PFSK-1 (cell line): ENCODE measurements around the gene MYH7.

Experiments
- FOXP2 ChIP-seq: optimal IDR thresholded peaks from 2 replicates; pipeline ENCODE3; 2011; ENCODE audit warnings: borderline replicate concordance, control low read depth, inconsistent platforms; ENCODE audit not compliant: insufficient read depth; ENCODE audit errors: extremely low read length, extremely low read depth
- POLR2AphosphoS5 ChIP-seq: IDR thresholded peaks from 2 replicates; pipeline ENCODE4 v1.6.1; 2012; ENCODE audit warnings: low read depth, mild to moderate bottlenecking, control low read depth, low read length, moderate library complexity
- SIN3A ChIP-seq: IDR thresholded peaks from 2 replicates; pipeline ENCODE4 v1.6.1; 2012; ENCODE audit warnings: mild to moderate bottlenecking, low read length, moderate library complexity, borderline replicate concordance; ENCODE audit not compliant: insufficient read depth
- TAF1 ChIP-seq: IDR thresholded peaks from 2 replicates; pipeline ENCODE4 v1.6.1; 2012; ENCODE audit warnings: low read length, control low read depth, borderline replicate concordance; ENCODE audit not compliant: insufficient read depth
- TF ChIP-seq, protein P1 (sequence below), 2 experiments: IDR thresholded peaks; 2 replicates each; pipeline versions ENCODE4 v1.6.1 to v1.8.0; 2011 to 2012; ENCODE audit warnings: low read depth in 2 of 2, low read length in 2 of 2, control low read depth in 1 of 2, inconsistent platforms in 1 of 2, mild to moderate bottlenecking in 1 of 2, moderate library complexity in 1 of 2; ENCODE audit not compliant: insufficient read depth in 1 of 2

MYH7 gene

DNA sequence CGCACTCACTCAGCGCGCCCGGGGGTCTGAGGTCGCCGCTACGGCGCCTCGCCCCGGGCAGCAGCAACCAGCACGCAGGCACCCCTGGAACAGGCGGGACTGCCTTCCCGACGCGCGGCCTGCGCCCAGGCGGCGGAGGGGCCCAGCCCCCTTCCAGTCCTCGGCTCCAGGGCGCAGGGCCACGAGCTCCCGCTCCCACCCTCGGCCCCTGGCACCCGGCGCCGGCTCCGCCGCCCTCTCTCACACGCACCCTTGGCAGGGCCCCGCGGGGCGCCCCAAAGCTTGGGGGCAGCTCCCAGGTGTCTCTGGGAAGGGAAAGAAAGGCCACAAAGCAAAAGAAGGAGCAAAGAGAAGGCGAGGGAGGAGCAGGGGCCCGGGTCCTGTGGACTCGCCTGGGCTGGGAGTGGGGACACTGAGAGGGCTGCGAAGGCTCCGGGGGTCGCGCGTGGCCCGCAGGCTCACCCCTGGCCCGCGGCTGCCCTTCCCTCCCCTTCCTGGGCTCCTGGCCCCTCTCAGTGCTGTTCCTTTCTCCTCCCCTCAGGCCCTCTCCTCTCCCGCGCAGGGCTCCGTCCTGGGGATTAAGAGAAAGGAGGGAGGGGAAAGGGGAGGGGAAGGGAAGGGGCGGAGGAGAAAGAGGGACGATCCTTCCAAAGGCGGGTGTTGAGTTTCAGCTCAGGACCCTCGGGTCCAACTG, 69.6 kb downstream of the MYH7 start:
- TF ChIP-seq TAF1 (no peak), SIN3A (no peak), FOXP2 (no peak), POLR2AphosphoS5 (no peak)
- TF ChIP-seq, protein P1, sequence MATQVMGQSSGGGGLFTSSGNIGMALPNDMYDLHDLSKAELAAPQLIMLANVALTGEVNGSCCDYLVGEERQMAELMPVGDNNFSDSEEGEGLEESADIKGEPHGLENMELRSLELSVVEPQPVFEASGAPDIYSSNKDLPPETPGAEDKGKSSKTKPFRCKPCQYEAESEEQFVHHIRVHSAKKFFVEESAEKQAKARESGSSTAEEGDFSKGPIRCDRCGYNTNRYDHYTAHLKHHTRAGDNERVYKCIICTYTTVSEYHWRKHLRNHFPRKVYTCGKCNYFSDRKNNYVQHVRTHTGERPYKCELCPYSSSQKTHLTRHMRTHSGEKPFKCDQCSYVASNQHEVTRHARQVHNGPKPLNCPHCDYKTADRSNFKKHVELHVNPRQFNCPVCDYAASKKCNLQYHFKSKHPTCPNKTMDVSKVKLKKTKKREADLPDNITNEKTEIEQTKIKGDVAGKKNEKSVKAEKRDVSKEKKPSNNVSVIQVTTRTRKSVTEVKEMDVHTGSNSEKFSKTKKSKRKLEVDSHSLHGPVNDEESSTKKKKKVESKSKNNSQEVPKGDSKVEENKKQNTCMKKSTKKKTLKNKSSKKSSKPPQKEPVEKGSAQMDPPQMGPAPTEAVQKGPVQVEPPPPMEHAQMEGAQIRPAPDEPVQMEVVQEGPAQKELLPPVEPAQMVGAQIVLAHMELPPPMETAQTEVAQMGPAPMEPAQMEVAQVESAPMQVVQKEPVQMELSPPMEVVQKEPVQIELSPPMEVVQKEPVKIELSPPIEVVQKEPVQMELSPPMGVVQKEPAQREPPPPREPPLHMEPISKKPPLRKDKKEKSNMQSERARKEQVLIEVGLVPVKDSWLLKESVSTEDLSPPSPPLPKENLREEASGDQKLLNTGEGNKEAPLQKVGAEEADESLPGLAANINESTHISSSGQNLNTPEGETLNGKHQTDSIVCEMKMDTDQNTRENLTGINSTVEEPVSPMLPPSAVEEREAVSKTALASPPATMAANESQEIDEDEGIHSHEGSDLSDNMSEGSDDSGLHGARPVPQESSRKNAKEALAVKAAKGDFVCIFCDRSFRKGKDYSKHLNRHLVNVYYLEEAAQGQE (IDR thresholded peaks at IDR 0.05; ENCODE audit: insufficient read depth in 1 of 2, low read depth in 2 of 2, low read length in 2 of 2), result no peak

DNA sequence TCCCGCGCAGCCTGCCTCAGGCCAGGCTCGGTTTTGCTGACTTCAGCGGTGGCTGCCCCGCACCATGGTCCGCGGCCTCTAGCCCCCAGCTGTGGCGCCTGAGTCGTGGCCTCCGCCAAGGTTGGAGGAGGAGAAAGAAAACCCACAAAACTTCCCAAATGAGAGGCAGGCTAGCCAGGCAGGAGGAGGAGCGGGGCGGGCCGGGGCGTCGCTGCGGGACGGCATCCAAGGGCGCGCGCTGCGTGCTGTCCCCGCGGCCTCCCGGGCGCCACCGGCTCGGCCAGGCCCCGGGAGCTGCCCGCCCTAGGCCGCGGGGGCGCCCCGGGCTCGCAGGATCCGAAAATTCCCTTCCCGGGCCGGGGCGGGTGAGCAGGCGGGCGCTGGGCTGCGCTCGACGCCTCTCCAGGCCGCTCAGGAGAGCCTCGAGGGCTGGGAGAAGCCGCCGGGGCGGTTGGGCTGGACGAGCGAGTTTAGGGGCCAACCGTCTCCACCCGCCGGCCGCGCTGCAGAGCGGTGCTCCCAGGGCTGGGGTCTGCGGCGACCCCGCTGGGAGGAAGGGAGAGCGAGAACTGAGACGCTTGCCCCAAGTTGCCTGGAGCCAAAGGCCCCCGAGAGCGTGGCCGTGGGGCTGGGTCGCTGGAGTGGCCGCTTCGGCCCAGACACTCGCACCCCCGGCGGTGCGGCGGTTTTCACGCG, 70.3 kb downstream of the MYH7 start, which contains the start of gene EFS:
Gene EFS (minus strand): TSS at position 137 of the 696 bp plus-strand sequence. CDS start 147 bp downstream, outside the sequence.
- no peak for TF ChIP-seq POLR2AphosphoS5
- TF ChIP-seq, protein P1 (IDR thresholded peaks at IDR 0.05; ENCODE audit: insufficient read depth in 1 of 2, low read depth in 2 of 2, low read length in 2 of 2), result no peak
- no peak for TF ChIP-seq SIN3A
- TF ChIP-seq TAF1, result no peak
- no peak for TF ChIP-seq FOXP2

DNA sequence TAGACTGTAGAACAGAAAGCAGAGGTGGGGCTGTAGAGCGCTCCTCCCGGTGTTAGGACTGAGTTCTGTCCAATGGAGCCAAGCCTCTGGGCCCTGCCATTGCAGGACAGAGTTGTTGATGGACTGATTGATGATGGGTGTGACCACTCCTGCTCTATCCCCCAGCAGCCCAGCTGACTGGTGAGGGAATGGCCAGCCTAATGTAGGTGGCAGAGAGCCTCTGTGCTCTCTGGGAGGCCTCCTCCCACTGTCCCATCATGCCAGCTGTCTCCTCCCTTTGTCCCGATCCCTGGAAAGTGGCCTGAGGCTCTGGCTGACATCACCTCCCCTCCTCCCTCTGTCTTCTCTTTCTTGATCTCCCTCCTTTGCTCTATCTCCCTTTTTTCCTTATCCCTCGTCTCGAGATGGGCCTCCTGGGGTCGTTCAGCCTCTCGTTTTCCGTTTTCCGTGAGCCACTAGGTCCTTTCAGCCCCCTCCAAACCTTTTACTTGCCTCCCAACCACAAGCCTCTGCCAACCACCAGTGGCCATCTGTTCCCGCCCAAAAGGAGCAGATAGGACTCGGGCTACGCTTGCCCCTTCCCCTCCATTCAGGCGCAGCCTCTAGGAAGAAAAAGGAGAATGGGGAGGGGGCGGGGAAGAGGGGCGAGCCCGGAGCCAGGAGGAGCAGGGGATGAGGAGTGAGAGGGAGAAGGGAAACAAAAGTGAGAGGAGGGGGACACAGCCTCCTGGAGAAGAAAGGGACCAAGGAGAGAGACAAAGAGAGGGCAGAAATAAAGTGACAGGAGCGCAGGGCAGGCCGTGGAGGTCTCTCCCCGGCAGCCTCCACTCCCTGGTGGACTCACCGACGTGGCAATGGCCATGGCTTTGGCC, 71.1 kb downstream of the MYH7 start:
- TF ChIP-seq FOXP2 (no peak), TAF1 (no peak), SIN3A (no peak), POLR2AphosphoS5 (no peak)
- TF ChIP-seq, protein P1 (IDR thresholded peaks at IDR 0.05; ENCODE audit: insufficient read depth in 1 of 2, low read depth in 2 of 2, low read length in 2 of 2), result no peak
